ENCODE results near the gene FAM170B.

GRCh38 chr10:49182776-49183175 is 49.0 kb upstream of the FAM170B start:
- TF ChIP-seq CTCF (conservative IDR thresholded peaks at IDR 0.05), result no peak
- no peak for TF ChIP-seq ZFX (IDR thresholded peaks at IDR 0.05)

Measured in C4-2B (cell line).